OCI-LY3 (cell line): ENCODE data around the gene PDZK1IP1.

Experiments used
- H2AFZ ChIP-seq: fragments of 200-600, 300-600 bp; shearing (Covaris generic); 2 replicates; pipeline ENCODE4 v1.6.0; 2014; ENCODE audit warnings: antibody characterized with exemption, low read depth, low read length
- H3K27ac ChIP-seq: fragments of 200-600, 300-600 bp; sonication (generic); 2 replicates; pipeline ENCODE4 v1.5.1; 2014; ENCODE audit warnings: mild to moderate bottlenecking, low read length, moderate library complexity, mixed read lengths
- H3K27me3 ChIP-seq: fragments of 200-600, 300-600 bp; sonication (generic); 2 replicates; pipeline ENCODE4 v1.6.1; 2014; ENCODE audit warnings: low read depth, low read length, mixed read lengths
- H3K36me3 ChIP-seq: fragments of 200-600, 300-600 bp; sonication (generic); replicated peaks from 2 replicates; pipeline ENCODE3; 2014; ENCODE audit warnings: low read depth, low read length, mixed read lengths
- H3K4me1 ChIP-seq: fragments of 300-600, 200-600 bp; sonication (generic); 2 replicates; pipeline ENCODE4 v1.6.1; 2014; ENCODE audit warnings: low read length, mixed read lengths
- H3K4me2 ChIP-seq: fragments of 200-600, 300-600 bp; sonication (generic); 2 replicates; pipeline ENCODE4 v1.6.1; 2014; ENCODE audit warnings: low read length, mixed read lengths
- H3K4me3 ChIP-seq: fragments of 300-600, 200-600 bp; sonication (generic); 2 replicates; pipeline ENCODE4 v1.5.1; 2014; ENCODE audit warnings: antibody characterized with exemption, mild to moderate bottlenecking, low read length, moderate library complexity
- H3K79me2 ChIP-seq: fragments of 300-600, 200-600 bp; shearing (Covaris generic); 2 replicates; pipeline ENCODE4 v1.6.1; 2014; ENCODE audit warnings: mild to moderate bottlenecking, low read length, mixed read lengths
- H3K9ac ChIP-seq: fragments of 300-600, 200-600 bp; shearing (Covaris generic); 2 replicates; pipeline ENCODE4 v1.6.0; 2014; ENCODE audit warnings: mild to moderate bottlenecking, low read length, moderate library complexity
- H3K9me3 ChIP-seq: fragments of 200-600, 300-600 bp; shearing (Covaris generic); 2 replicates; pipeline ENCODE4 v1.6.1; 2014; ENCODE audit warnings: low read length, mixed read lengths; ENCODE audit not compliant: insufficient read depth
- H4K20me1 ChIP-seq: fragments of 200-600, 300-600 bp; sonication (generic); 2 replicates; pipeline ENCODE4 v1.6.1; 2016; ENCODE audit warnings: low read length, mixed read lengths; ENCODE audit not compliant: insufficient read depth
- EZH2phosphoT487 ChIP-seq: fragments of 200-600 bp; shearing (Covaris generic); IDR thresholded peaks from 2 replicates; pipeline ENCODE4 v1.6.1; 2018; ENCODE audit warnings: antibody characterized with exemption, mixed run types, low read depth
- TF ChIP-seq, protein P1 (sequence below): fragments of 200-600, 300-600 bp; sonication (generic); IDR thresholded peaks from 2 replicates; pipeline ENCODE4 v1.5.1; 2014; ENCODE audit warnings: antibody characterized with exemption, low read length, low read depth

Gene PDZK1IP1

DNA sequence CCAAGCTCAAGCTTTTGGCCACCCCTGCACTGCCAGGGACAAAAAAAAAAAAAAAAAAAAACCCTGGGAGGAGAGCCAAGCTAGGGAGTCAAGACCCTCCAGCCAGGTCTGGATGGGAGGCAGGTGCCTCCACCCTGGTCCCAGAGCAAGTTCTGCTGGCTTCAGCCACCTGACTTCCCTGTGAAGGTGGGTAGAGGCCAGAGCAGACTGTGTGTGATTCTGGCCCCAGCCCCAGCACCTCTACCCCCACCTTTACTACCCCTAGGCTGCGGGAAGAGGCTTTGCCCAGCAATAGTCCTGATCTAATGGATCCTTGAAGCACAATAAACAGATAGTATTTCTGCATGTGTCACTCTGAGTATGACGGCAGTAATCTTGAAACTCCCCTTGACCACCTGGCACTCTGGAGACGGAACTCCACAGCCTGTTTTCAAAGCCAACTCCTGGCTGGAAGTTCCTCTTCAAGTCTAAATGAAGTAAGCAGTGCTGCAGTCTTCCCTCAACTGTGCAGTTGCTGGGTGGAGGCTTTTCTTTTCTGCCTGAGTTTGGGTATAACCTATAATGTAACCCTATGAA is 9.8 kb downstream of the PDZK1IP1 start:
- Histone ChIP-seq H2AFZ (no peak overlapping the region), H3K9ac (no peak overlapping the region)

DNA sequence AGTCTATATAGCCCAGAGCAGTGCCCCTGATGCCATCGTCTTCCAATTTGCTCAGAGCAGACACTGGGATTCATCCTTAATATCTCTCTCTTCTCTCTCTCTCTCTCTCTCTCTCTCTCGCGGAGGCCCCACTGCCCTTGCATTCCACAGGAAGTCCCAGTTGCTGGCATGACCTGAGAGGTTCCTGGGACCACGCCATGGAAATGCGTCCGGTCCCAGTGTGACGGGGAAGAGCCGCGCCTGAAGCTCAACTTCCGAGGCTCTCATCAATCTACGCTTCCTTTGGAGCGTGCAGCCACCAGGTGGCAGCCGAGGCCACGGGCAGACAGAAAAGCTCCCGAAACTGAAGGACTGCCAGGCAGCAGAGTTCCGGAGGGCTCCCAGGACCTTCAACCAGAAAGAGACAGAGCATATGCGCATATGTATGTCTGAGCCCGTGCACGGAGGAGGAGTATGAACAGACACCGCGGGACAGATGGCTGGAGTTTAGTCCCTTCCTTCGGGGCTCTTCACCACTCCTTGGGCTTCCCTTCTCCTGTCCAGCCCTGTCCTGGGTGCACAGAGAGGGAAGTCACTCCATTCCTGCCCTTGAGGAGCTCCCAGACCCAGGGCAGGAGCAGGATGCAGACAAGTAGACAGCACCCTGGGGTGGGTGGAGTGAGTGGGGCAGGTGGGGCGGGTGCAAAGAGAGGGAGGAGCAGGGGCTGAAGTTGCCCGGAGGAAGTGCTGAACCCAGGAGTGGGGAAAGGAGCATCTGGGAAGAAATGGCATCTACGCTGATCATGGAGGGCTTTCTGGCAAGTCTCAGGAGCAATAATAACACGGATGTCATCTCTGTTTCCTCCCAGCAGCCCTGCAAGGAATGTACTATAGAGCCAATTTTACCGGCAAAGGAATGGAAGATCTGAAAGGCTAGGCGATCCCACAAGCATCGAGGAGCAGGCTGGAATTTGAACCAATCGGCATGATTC is 10.5 kb downstream of the PDZK1IP1 start:
- Histone ChIP-seq H3K9ac (peak overlapping the region; percentile 70), H3K36me3 (no peaks in the 10 kb centered on the region), H3K4me1 (peaks cover 4% of the 10 kb centered on the region; the same call in 1 of the 2 replicates), H3K27me3 (peaks cover 6% of the 10 kb centered on the region), H4K20me1 (no peaks in the 10 kb centered on the region), H3K4me3 (peak overlapping the region; percentile 97), H2AFZ (peak overlapping the region; percentile 97), H3K79me2 (no peaks in the 10 kb centered on the region), H3K4me2 (peak overlapping the region; percentile 100), H3K27ac (no peak overlapping the region), H3K9me3 (no peaks in the 10 kb centered on the region)
- TF ChIP-seq, protein P1, sequence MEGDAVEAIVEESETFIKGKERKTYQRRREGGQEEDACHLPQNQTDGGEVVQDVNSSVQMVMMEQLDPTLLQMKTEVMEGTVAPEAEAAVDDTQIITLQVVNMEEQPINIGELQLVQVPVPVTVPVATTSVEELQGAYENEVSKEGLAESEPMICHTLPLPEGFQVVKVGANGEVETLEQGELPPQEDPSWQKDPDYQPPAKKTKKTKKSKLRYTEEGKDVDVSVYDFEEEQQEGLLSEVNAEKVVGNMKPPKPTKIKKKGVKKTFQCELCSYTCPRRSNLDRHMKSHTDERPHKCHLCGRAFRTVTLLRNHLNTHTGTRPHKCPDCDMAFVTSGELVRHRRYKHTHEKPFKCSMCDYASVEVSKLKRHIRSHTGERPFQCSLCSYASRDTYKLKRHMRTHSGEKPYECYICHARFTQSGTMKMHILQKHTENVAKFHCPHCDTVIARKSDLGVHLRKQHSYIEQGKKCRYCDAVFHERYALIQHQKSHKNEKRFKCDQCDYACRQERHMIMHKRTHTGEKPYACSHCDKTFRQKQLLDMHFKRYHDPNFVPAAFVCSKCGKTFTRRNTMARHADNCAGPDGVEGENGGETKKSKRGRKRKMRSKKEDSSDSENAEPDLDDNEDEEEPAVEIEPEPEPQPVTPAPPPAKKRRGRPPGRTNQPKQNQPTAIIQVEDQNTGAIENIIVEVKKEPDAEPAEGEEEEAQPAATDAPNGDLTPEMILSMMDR, result peak; percentile 72
- TF ChIP-seq EZH2phosphoT487, result no peak

More for the DNA sequence above, 9.8 kb downstream of the PDZK1IP1 start:
- no peaks in the 10 kb centered on the region for H3K36me3 ChIP-seq
- H3K9me3 ChIP-seq, result no peaks in the 10 kb centered on the region
- TF ChIP-seq, protein P1, result no peak
- no peak for TF ChIP-seq EZH2phosphoT487
- no peaks in the 10 kb centered on the region for H3K79me2 ChIP-seq
- peaks cover 4% of the 10 kb centered on the region; the same call in 1 of the 2 replicates for H3K4me1 ChIP-seq
- no peaks in the 10 kb centered on the region for H4K20me1 ChIP-seq
- H3K27ac ChIP-seq, result no peak overlapping the region
- H3K27me3 ChIP-seq, result peaks cover 6% of the 10 kb centered on the region
- peak overlapping the region; percentile 100 for H3K4me2 ChIP-seq
- H3K4me3 ChIP-seq, result peak overlapping the region; percentile 97

DNA sequence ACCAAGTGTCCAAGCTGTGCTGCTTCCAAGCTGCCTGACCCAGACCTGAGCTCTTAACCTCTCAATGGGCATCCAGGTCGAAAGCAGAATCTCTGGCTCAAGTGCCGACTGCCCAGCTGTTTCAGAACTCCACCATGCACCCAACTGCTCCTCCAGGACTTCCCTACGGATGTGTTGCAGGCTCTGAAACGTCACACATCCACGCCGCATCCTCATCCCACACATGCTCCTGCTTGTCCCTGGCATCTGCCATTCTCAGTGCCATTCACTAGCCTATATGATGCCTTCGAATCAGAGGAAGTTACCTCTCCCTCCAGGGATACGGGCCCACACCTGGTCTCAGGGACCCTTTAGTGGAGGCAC is 11.2 kb downstream of the PDZK1IP1 start:
- Histone ChIP-seq H3K4me3 (peak overlapping the region; percentile 97), H3K27me3 (peaks cover 6% of the 10 kb centered on the region), H3K27ac (no peak overlapping the region), H3K79me2 (no peaks in the 10 kb centered on the region), H2AFZ (peak overlapping the region; percentile 54; the same call in 1 of the 2 replicates), H3K4me1 (peaks cover 4% of the 10 kb centered on the region; the same call in 1 of the 2 replicates), H3K36me3 (no peaks in the 10 kb centered on the region), H4K20me1 (no peaks in the 10 kb centered on the region), H3K9me3 (no peaks in the 10 kb centered on the region), H3K4me2 (peak overlapping the region; percentile 100), H3K9ac (peak overlapping the region; percentile 41; the same call in 1 of the 2 replicates)
- no peak for TF ChIP-seq EZH2phosphoT487
- TF ChIP-seq, protein P1, result no peak

DNA sequence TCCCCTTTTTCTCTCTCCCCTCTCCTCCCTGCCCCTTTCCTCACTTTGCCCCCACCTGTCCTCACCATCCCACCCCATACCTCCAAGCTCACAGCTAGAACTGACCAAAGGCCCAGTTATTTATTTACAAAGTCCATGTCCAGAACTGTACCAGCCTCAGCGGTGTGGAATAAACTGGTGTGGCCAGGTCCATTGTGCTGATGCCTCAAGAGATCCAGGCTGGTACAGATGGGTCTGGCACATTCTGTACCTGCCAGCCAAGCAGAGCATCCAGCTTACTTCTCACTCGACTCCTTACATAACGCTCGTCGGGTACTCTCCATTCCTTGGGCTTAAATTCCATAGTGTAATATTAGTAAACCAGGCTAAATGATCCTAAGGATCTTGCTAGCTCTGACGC is 11.8 kb downstream of the PDZK1IP1 start:
- H3K9me3 ChIP-seq, result no peaks in the 10 kb centered on the region
- peaks cover 6% of the 10 kb centered on the region for H3K27me3 ChIP-seq
- H3K27ac ChIP-seq, result no peak overlapping the region
- H3K4me1 ChIP-seq, result peaks cover 4% of the 10 kb centered on the region; the same call in 1 of the 2 replicates
- no peaks in the 10 kb centered on the region for H3K79me2 ChIP-seq
- no peaks in the 10 kb centered on the region for H4K20me1 ChIP-seq
- H3K9ac ChIP-seq, result no peak overlapping the region
- no peaks in the 10 kb centered on the region for H3K36me3 ChIP-seq
- no peak overlapping the region for H2AFZ ChIP-seq
- H3K4me3 ChIP-seq, result no peak overlapping the region
- H3K4me2 ChIP-seq, result no peak overlapping the region
- TF ChIP-seq, protein P1, result no peak
- no peak for TF ChIP-seq EZH2phosphoT487
